NCI-H2196 (cell line): Measurements from ENCODE around the gene FAM241A.
A peak's percentile ranks its signal among the peaks of the same experiment; 100 is the strongest.
"Not testable (repeated sequence)": the region's sequence is repeated elsewhere in the genome, so short reads cannot be mapped to it uniquely, and the experiment has no call there.

Experiments used
- DNase-seq: peaks from one replicate; lab custom pipeline; 2025; ENCODE audit not compliant: unreplicated experiment; lab: John Stamatoyannopoulos, UW

FAM241A gene

DNA sequence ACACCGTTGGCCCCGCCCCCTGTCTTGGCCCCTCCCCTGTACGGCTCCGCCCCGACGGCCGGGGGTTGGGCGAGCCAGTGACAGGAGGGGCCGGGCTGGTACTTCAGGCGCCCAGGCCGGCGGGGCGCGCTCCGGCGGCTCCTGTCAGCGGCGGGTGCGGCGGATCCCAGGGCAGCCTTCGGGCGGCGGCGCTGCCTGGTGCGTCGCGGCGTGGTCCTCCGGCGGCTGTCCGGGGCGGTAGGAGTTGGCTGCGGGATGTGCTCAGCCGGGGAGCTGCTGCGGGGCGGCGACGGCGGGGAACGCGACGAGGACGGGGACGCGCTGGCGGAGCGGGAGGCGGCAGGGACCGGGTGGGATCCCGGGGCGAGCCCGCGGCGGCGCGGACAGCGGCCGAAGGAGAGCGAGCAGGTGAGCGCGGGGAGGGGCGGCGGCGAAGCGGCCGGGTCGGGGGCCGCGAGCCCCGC is at the start of gene FAM241A:
FAM241A (plus strand) TSS at position 129 of the 464 bp plus-strand sequence; CDS start at position 256, 127 bp downstream.
- DNase-seq: peak; percentile 57

DNA sequence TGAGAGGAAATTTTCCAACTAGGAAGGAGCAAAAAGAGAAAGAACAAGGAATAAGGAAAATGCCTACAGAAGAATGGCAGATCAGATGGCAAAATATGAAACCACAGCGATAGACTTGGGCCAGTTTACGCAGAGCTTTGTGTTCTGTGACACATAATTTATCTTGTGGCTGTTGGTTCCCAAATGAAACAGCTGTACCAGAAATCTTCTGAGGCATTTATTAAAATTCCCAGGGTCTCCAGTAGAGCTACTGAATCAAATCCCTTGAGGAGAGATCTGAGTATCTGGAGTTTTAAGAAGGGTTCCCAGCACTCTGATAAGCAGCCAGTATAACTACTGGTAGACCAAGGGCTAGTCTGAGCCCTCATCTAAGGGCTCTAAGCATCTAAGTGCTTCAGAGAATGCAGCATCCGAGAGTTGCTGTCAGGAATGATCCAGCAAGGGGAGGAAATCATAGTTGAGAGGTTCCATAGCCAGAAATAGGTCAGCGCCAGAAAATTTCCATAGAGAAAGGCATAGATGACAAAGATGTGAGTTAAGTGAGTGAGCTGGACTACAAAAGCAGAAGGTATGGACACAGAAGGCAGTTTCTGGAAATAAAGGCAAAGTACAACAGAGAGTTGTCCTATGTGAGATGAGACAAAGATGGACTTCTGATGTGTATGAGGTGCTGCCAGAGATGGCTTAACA is 46.3 kb upstream of the FAM241A start:
- DNase-seq: no peak

DNA sequence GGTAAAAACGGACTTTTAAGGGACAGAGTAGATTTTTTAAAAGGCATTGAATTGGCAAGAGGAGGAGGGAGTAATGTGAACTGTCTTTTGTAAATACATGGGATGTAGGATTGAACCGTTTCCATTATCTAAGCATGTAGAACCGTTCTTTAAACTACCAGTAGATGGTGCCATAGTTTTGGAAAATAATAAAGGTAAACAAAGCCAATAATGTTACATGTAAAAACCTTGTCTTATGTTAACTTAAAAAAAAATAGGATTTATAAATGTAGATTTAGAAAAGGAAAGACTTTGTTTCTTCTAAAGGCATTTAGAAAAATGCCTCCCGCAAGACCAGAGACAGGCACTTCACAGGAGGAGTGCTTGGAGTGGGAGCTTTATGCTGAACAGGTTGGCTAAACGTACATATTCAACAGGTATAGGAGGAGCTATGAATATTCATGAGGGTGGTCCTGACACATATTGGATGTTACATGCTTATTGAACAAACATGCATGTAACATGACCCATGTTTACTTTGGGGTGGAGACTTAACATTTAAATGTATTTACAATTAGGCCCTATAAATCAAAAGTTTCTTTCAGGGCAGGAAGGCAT is 45.5 kb upstream of the FAM241A start:
- peak; percentile 4 for DNase-seq

DNA sequence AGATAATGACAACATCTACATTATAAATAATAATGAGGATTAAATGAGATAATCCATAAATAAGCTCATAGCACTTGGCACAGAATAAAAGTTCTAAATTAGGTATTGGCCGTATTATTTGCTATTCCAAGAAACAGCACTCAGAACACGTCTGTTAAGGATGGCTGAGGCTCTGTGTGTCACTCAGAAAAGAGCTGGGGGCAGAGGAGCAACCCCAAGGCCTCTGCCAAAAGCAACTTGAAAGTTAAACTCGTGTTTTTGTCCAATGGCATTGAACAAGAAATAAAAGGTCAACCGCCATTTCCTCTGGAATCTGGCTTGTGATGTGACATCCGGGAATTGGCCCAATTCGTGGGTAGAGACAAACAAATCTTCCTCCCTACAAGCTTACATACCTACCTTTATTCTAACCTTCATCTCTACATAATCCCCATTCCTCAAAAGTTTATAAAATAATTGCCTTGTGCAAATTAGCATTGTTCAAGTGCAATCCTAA is 42.3 kb upstream of the FAM241A start:
- no peak for DNase-seq

DNA sequence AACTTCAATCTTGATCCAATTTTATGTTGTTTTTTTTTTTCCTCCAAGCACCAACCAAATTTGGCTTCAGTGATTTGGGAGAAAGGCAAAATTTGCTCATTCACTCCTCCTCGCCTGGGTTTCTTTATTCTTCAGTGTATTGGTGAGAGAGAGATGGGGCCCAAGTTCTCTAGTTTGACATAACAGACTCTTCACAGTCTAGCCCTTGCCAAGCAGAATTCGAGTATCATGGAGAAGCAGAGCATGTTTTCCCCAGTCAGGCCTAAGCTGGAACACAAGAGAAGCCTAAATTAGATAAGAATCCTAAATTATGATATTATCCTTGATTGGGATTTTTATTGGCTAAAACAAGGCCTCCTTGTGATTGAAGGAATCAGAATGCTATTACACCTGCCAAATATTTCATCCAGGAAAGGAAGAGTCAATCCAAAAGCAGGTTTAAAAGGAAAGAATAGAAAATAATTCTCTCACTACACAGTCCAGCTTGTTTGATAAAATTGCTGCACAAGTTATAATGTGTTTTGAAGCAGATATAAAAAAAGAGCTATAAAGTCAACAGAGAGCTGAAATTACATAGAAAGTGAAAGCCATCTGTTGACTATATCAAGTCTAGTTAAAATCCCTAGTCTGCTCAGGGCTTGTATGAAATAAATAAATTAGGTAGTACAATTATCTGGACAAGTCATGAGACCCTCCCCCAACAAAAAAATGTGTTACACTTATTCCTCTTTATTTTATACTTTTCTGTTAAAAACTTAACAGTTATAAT is 39.9 kb upstream of the FAM241A start:
- no peak for DNase-seq

DNA sequence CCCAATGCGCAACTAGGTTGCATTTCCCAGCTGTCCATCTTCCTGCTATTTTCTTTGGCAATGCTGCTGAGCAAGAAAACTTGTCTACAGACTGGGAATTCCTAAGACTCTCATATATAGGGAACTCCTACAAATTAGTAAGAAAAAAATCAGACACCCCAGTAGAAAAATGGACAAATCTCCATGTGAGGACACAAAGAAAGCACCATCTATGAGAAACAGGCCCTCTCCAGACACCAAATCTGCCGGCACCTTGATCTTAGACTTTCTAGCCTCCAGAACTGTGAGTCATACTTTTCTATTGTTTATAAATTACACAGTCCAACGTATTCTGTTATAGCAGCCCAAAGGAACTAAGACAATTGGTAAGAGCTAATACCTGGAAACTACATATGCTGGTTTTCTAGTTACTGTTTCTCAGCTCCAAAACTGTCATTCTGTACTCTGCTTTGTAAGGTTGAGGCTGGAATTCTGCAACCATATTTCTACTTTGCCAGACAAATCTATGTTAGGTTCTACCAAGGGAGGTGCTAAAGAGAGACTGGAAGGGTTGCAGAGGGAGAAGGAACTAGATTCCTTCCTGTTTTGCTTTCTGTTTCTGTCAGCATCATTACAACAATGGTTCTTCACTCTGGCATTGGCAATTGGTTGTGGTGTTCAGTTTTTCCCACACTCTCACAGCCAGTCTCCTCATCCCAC is 35.7 kb upstream of the FAM241A start:
- no peak for DNase-seq

DNA sequence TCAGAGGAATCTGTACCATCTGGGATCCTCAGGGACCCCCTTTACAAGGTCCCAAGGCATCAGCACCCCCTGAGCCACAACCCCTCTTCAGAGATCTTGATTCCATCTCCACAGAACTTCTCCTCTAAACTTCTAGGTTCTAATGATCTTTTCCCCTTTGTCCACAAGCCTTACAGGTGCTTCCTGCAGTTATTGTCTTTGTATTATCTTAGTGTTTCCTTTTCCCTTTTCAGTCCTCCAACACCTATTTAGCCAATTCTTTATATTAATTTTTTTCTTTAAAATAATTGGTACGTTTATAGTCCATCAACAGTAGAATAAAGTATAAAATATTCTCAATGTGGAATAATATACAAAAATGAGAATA is 35.2 kb upstream of the FAM241A start:
- DNase-seq: no peak

DNA sequence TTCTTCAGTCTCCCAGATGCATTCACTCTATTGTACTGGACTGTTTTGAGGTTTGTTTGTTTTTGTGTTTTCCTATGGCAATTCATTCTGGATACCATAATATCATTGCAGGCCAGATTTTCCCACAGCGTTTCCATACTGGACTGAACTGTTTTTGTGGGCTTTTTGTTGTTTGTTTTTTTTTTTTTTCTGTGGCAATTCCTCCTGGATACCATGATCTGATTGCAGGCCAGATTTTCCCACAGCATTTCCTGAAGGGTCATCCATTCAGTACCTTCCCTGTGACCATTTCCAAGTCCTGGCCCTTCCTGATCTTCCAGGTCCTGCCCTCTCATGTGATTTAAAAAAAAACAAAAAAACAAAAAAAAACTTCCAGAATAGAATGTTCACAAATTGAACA is 33.9 kb upstream of the FAM241A start:
- no peak for DNase-seq

DNA sequence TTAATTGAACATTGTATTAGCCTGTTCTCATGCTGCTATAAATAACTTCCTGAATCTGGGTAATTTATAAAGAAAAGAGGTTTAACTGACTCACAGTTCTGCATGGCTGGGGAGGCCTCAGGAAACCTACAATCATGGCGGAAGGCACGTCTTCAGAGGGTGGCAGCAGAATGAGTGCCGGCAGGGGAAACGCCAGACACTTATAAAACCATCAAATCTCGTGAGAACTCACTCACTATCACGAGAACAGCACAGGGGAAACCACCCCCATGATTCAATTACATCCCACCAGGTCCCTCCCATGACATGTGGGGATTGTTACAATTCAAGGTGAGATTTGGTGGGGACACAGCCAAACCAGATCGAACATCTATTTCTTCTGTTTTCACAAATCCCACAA is 33.2 kb upstream of the FAM241A start:
- DNase-seq: not testable (repeated sequence)

DNA sequence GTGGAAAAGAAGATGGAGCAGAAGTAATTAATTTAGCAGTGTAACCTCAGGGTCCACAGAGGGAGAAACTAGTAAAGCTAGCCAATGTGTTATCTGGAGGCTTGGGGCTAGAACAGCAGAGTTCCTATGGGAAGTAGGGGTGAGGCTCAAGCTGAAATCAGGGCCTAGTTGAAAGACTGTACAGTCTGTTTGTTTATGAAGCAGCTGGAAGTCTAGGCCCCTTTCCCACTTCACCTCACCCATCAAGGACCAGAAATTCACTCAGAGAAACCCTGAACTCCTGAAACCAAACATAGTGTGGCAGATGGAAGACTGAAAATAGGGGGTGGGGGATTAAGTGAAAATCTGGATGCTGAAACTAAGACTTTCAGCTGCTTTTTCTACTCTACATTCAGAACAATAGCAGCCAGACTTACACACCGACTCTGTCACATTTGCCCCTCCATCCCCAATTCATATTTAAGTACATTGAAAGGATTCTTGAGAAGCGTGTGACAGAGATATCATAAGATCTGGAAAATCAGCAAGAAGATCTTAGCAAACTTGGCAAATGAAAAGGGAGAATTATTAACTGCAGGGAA is 32.6 kb upstream of the FAM241A start:
- no peak for DNase-seq

DNA sequence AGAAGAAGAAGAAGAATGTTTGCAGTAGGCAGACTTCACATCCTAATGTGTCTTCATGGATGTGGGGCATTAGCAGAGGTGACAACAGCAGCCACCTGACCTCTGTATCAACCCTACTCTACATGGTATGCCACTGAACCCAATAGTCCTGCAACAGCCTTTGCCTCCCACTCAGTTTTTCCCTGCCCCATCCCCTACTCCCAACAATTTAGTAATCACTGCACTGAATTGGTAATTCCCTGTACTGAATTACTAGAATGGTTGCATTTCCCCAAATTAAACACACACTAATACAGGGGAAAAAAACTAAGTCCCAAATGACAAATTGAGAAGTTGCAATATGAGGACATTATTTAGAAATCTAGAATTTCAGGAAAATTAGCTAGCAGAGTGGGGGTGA is 31.4 kb upstream of the FAM241A start:
- no peak for DNase-seq

DNA sequence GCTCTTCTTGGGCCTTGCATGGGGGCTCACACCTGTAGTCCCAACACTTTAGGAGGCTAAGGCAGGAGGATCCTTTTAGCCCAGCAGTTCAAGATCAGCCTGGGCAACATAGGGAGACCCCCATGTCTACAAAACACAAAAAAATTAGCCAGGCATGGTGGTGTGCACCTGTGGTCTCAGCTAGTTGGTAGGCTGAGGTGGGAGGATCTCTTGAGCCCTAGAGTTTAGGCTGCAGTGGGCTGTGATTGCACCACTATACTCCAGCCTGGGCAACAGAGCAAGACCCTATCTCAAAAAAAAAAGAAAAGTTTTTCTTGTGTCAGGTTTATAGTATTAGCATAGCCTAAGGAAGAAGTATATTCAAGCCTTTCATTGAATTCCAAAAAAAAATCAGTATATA is 30.8 kb upstream of the FAM241A start:
- no peak for DNase-seq

DNA sequence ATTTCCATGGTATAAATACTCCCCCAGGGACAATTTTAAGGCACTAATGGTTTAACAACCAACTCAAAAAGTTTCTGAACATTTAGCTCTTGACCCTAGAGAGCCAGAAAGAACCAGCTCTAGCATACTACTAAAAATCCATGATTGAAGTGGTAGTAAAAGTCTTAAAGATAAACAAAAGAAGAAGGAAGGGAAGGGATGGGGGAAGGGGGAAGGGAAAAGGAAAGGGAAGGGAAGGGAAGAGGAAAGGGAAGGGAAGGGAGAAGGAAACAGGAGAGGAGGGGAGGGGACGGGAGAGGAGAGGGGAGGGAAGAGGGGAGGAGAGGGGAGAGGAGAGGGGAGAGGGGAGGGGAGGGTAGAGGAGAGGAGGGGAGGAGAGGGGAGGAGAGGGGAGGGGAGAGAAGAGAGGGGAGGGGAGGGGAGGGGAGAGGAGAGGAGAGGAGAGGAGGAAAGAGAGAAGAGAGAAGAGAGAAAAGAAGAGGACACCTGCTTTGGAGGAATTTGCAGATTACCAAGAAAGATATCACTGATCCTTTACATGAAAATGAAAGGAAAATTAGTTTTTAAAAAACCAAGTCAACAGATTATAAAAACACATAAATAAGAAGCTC is 26.4 kb upstream of the FAM241A start:
- no peak for DNase-seq

DNA sequence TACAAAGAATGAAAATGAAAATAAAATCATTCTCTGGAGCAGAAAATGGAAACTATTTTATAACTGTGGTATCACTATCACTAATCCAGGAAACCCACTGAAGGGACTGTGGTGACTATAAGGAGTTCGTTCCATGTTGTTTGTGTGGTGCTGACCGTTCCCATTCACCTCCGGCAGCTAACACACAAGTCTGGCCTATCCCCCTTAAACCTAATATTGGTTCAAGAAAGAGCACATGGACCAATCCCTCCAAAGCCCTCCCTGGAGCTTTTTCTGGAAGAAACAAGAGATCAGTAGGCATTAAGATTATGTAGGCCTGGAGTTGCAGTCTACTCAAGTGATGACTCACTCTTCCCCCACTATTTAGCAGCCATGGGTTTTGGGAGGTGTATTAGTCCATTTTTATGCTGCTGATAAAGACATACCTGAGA is 25.9 kb upstream of the FAM241A start:
- no peak for DNase-seq

DNA sequence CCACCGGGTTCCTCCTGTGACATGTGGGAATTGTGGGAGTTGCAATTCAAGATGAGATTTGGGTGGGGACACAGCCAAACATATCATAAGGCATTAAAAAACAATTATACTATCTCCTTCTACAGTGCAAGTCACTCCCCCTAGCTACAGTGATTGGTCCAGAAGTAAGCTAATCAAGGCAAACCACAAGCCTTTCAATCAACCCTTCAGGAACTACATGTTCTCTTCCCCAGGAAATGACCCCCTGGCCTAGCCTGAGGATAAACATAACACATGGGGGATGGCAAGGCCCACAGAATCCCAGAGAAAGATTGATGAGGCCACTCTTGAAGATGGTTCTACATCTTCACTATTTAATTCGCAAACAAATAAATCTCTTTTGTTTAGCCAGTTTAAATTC is 25.2 kb upstream of the FAM241A start:
- no peak for DNase-seq

DNA sequence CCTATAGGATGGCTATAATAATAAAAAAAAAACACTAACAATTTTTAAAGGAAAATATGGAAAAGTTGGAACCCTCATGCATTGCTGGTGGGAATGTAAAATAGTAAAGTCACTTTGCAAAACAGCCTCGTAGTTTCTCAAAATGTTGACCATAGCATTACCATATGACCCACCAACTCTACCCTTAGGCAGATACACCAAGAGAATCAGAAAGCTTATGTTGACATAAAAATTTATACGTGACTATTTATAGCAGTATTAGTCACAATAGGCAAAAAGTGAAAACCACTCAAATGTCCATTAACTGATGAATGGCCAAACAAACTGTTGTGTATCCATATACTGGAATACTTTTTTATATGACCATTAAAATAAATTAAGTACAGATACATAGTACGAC is 19.8 kb upstream of the FAM241A start:
- DNase-seq: no peak

DNA sequence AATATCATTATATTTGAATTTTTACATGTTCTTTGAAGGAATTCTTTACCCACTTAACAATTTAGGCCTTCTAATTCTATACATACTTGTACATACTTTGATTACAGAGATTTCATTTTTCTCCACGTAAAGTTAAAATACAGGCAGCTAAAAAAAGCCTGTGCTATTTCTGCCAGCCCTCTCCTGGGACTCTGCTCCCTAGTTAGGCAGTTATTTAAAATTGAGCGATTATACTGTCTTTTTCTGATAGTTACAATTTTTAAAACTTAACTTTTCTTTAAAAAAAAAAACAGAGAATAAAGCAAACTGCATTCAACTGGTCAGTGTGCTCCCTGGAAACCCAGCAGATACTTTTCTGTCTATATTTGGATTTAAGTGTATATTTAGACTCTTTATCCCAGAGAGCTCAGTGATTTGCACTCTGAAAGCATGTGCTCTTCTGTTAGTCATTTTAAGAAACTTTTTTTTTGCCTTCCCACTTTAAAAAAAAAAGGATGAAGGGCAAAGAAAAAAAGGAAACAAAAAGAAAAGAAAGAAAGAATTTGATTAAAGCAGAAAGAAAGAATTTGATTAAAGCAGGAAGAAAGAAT is 18.1 kb upstream of the FAM241A start:
- no peak for DNase-seq

DNA sequence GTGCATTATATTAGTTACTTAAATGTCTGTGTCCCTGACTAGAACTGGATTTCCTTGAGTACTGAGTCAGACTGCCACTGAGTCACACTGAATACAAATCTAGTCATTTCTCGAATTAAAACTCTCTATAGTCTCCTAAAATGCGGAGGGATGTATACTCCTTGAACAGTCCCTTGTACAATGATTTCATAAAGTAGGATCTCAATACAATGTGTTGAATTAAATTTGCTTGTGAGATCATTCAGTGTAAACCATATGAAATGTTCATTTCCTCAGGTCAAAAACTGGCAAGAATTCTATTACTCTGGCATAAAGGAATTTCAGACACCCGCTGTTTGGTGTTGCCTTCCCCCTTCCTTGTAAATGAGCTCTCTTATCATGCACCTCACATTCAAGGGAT is 17.5 kb upstream of the FAM241A start:
- no peak for DNase-seq

DNA sequence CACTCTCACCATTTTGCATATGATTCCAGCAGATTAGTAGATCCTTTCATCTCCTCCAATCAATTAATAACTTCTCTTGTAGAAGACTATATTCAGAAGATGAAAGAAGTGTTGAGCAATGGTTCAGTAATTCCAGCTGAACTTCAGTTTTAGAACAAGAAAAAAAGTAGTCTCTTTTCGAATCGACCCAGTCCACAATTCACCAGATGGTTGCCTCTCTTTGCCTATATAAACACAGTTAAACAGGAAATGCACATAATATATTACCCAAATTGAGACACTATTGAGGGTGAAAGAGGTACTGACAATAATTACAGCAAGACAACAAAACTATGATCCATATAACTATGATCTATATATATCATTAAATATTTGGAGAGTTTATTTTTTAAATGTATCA is 16.8 kb upstream of the FAM241A start:
- no peak for DNase-seq

DNA sequence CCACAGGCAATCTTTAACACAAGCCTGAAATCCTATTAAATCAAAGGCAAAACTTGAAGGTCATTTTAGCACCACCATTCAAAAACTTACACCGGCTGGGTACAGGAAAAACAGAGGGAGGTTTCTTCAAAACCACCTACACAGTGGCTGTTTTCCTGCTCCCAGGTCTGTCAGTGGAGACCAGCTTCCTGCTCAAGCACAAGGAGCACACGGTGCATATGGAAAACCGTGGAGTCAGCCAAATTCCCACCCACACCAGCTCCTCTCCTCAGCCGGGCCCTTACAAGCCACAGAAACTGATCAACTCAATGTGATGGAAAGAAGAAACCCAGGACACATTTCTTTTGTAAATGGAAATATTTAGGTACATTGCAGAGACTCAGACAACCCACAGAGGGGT is 14.3 kb upstream of the FAM241A start:
- DNase-seq: no peak
